ENCODE measurements around the gene SND1. TPM values are rescaled to one million over a fixed set of nuclear protein-coding genes. Genes with fewer than 3 reads are reported as not detected.

The SND1 gene
- total and polyA plus RNA-seq, 7 donors: 29.2 to 72.8 (median 48.2) TPM

GRCh38 chr7:127850195-127850594, 198.2 kb downstream of the SND1 start:
- no peak for ATAC-seq
- intact Hi-C loops (cut with DNase I): no loop called here
- Histone ChIP-seq H3K4me1 (peaks cover 8% of the 10 kb centered on the region), H3K27me3 (ENCODE audit: insufficient read depth in 3 of 3, low read length in 2 of 3) (no peaks in the 10 kb centered on the region), H3K27ac (no peak overlapping the region), H3K9me3 (no peaks in the 10 kb centered on the region), H3K36me3 (ENCODE audit: insufficient read depth in 1 of 2, low read depth in 1 of 2) (no peaks in the 10 kb centered on the region), H3K4me3 (no peak overlapping the region)
- TF ChIP-seq CTCF (IDR thresholded peaks at IDR 0.05): no peak
- no peak for DNase-seq
- 91 to 98% (median 95%) methylated on average over 3 of the region's 3 CpGs for WGBS, 3 donors

GRCh38 chr7:127854383-127854782, 202.4 kb downstream of the SND1 start:
- no peak for ATAC-seq

GRCh38 chr7:127857464-127857841, 205.5 kb downstream of the SND1 start:
- 98 to 100% (median 99%) methylated on average over 4 of the region's 4 CpGs for WGBS, 3 donors
- Histone ChIP-seq H3K36me3 (ENCODE audit: insufficient read depth in 1 of 2, low read depth in 1 of 2) (no peaks in the 10 kb centered on the region), H3K9me3 (no peaks in the 10 kb centered on the region), H3K27ac (no peak overlapping the region), H3K27me3 (ENCODE audit: insufficient read depth in 3 of 3, low read length in 2 of 3) (no peaks in the 10 kb centered on the region), H3K4me1 (no peaks in the 10 kb centered on the region), H3K4me3 (no peak overlapping the region)
- no peak for DNase-seq
- intact Hi-C loops (cut with DNase I): no loop called here
- TF ChIP-seq CTCF (IDR thresholded peaks at IDR 0.05): no peak
- no peak for ATAC-seq

More at GRCh38 chr7:127854383-127854782, 202.4 kb downstream of the SND1 start:
- H3K4me3 ChIP-seq: no peak overlapping the region
- no peak overlapping the region for H3K27ac ChIP-seq
- no peaks in the 10 kb centered on the region for H3K4me1 ChIP-seq
- intact Hi-C loops (cut with DNase I): no loop called here
- no peak for TF ChIP-seq CTCF (IDR thresholded peaks at IDR 0.05)
- H3K27me3 ChIP-seq (ENCODE audit: insufficient read depth in 3 of 3, low read length in 2 of 3): no peaks in the 10 kb centered on the region
- H3K9me3 ChIP-seq: no peaks in the 10 kb centered on the region
- H3K36me3 ChIP-seq (ENCODE audit: insufficient read depth in 1 of 2, low read depth in 1 of 2): no peaks in the 10 kb centered on the region
- 96 to 100% (median 98%) methylated on average over 2 of the region's 2 CpGs for WGBS, 3 donors
- DNase-seq: no peak

- WGBS, 3 donors: 86 to 90% (median 86%) methylated on average over 14 of the region's 14 CpGs
- TF ChIP-seq CTCF (IDR thresholded peaks at IDR 0.05): no peak
- Histone ChIP-seq H3K36me3 (ENCODE audit: insufficient read depth in 1 of 2, low read depth in 1 of 2) (no peaks in the 10 kb centered on the region), H3K4me3 (no peak overlapping the region), H3K27ac (no peak overlapping the region), H3K4me1 (no peaks in the 10 kb centered on the region), H3K9me3 (no peaks in the 10 kb centered on the region), H3K27me3 (ENCODE audit: insufficient read depth in 3 of 3, low read length in 2 of 3) (no peaks in the 10 kb centered on the region)
- DNase-seq (no peak), ATAC-seq (peak in 1 of 4 donors; percentile 35)
- intact Hi-C loops (cut with DNase I): no loop called here
Measured at GRCh38 chr7:127858091-127858914, 206.3 kb downstream of the SND1 start.

- WGBS, 3 donors: 66 to 78% (median 70%) methylated on average over 1 of the region's 1 CpG
- intact Hi-C loops (cut with DNase I): no loop called here
- DNase-seq (no peak), ATAC-seq (no peak)
- Histone ChIP-seq H3K4me3 (no peak overlapping the region), H3K36me3 (ENCODE audit: insufficient read depth in 1 of 2, low read depth in 1 of 2) (no peaks in the 10 kb centered on the region), H3K9me3 (no peaks in the 10 kb centered on the region), H3K4me1 (no peaks in the 10 kb centered on the region), H3K27me3 (ENCODE audit: insufficient read depth in 3 of 3, low read length in 2 of 3) (no peaks in the 10 kb centered on the region), H3K27ac (no peak overlapping the region)
- TF ChIP-seq CTCF (IDR thresholded peaks at IDR 0.05): no peak
Measured at GRCh38 chr7:127858915-127859189, 206.9 kb downstream of the SND1 start.
